Sigmoid colon (tissue), 4 donors: ENCODE measurements around the gene GSTO1.

Experiments used
- EP300 ChIP-seq, 4 donors: sonication (generic); formaldehyde crosslinking; IDR thresholded peaks; one replicate each; pipeline ENCODE4 v1.6.1; 2017; ENCODE audit warnings: antibody characterized with exemption in 4 of 4
- POLR2AphosphoS5 ChIP-seq, 4 donors: sonication (generic); formaldehyde crosslinking; IDR thresholded peaks; one replicate each; pipeline ENCODE4 v1.6.1; 2017; ENCODE audit warnings: antibody characterized with exemption in 4 of 4

- TF ChIP-seq POLR2AphosphoS5 (IDR thresholded peaks at IDR 0.05) (no peak), EP300 (IDR thresholded peaks at IDR 0.05) (no peak)
These were observed 18.9 kb upstream of the GSTO1 start for GRCh38 chr10:104235801-104236200.
